HepG2 (cell line): ENCODE data around the gene MPI. TPM values are rescaled to one million over a fixed set of nuclear protein-coding genes. Genes with fewer than 3 reads are reported as not detected.
A peak's percentile ranks its signal among the peaks of the same experiment; 100 is the strongest.

ENCODE experiments used
- ATF7 ChIP-seq, 2 experiments: fragments of 450-650 bp in 1 of 2; sonication (generic) in 1 of 2; formaldehyde crosslinking in 1 of 2; IDR thresholded peaks; 2 replicates each; pipeline versions ENCODE4 v1.4.0 to v1.6.1; 2016 to 2020; ENCODE audit warnings: antibody characterized with exemption in 1 of 2, mild to moderate bottlenecking in 1 of 2, missing genetic modification reagents in 1 of 2
- FOXA1 ChIP-seq, 2 experiments: fragments of 450-650 bp in 1 of 2; sonication (generic) in 1 of 2; formaldehyde crosslinking in 1 of 2; IDR thresholded peaks; 2 replicates each; pipeline versions ENCODE4 v1.4.0 to v1.6.1; 2016 to 2020; ENCODE audit warnings: missing genetic modification reagents in 1 of 2
- HDAC1 ChIP-seq: sonication (generic); formaldehyde crosslinking; IDR thresholded peaks from 2 replicates; pipeline ENCODE4 v1.5.1; 2020; ENCODE audit warnings: mild to moderate bottlenecking, missing genetic modification reagents
- HMG20A ChIP-seq: IDR thresholded peaks from 2 replicates; pipeline ENCODE4 v1.6.1; 2016; ENCODE audit warnings: borderline replicate concordance
- HOXA5 ChIP-seq: sonication (generic); formaldehyde crosslinking; IDR thresholded peaks from 2 replicates; pipeline ENCODE4 v1.4.0; 2020; ENCODE audit warnings: missing genetic modification reagents
- NFYB ChIP-seq: sonication (generic); formaldehyde crosslinking; IDR thresholded peaks from 2 replicates; pipeline ENCODE4 v1.4.0; 2020; ENCODE audit warnings: missing genetic modification reagents
- RFX5 ChIP-seq: IDR thresholded peaks from 2 replicates; pipeline ENCODE4 v1.6.1; 2011; ENCODE audit warnings: low read depth, low read length, improper control_type of control experiment
- SNAI1 ChIP-seq: sonication (generic); formaldehyde crosslinking; IDR thresholded peaks from 2 replicates; pipeline ENCODE4 v1.5.0; 2020; ENCODE audit warnings: mild to moderate bottlenecking, missing genetic modification reagents, borderline replicate concordance
- SOX6 ChIP-seq, 2 experiments: fragments of 450-650 bp in 1 of 2; sonication (generic) in 1 of 2; formaldehyde crosslinking in 1 of 2; IDR thresholded peaks; 2 replicates each; pipeline versions ENCODE4 v1.4.0 to v1.6.1; 2017 to 2020; ENCODE audit warnings: antibody characterized with exemption in 1 of 2, mild to moderate bottlenecking in 1 of 2, missing genetic modification reagents in 1 of 2
- SSRP1 ChIP-seq: IDR thresholded peaks from 2 replicates; pipeline ENCODE4 v1.6.1; 2016; ENCODE audit warnings: control low read depth
- TMF1 ChIP-seq: sonication (generic); formaldehyde crosslinking; IDR thresholded peaks from 2 replicates; pipeline ENCODE4 v1.8.1; 2022; ENCODE audit warnings: low read depth, missing genetic modification reagents
- ZBTB21 ChIP-seq: sonication (generic); formaldehyde crosslinking; IDR thresholded peaks from 2 replicates; pipeline ENCODE4 v1.4.0; 2020; ENCODE audit warnings: missing genetic modification reagents
- ZNF121 ChIP-seq: sonication (generic); formaldehyde crosslinking; IDR thresholded peaks from 2 replicates; pipeline ENCODE4 v1.5.0; 2020; ENCODE audit warnings: mild to moderate bottlenecking, missing genetic modification reagents
- ZNF232 ChIP-seq: sonication (generic); formaldehyde crosslinking; IDR thresholded peaks from 2 replicates; pipeline ENCODE4 v1.4.0; 2020; ENCODE audit warnings: missing genetic modification reagents, borderline replicate concordance
- ZNF276 ChIP-seq: sonication (generic); formaldehyde crosslinking; IDR thresholded peaks from 2 replicates; pipeline ENCODE4 v1.4.0; 2020; ENCODE audit warnings: mild to moderate bottlenecking, low read depth, missing genetic modification reagents
- ZNF432 ChIP-seq: sonication (generic); formaldehyde crosslinking; IDR thresholded peaks from 2 replicates; pipeline ENCODE4 v1.5.0; 2020; ENCODE audit warnings: missing genetic modification reagents, mild to moderate bottlenecking, borderline replicate concordance
- ZNF576 ChIP-seq: sonication (generic); formaldehyde crosslinking; IDR thresholded peaks from 2 replicates; pipeline ENCODE4 v1.4.0; 2020; ENCODE audit warnings: mild to moderate bottlenecking, missing genetic modification reagents
- ZNF704 ChIP-seq: sonication (generic); formaldehyde crosslinking; IDR thresholded peaks from 2 replicates; pipeline ENCODE4 v1.8.1; 2023; ENCODE audit warnings: mild to moderate bottlenecking, inconsistent platforms, moderate library complexity, missing genetic modification reagents, borderline replicate concordance
- polyA plus RNA-seq, 8 experiments: library from polyadenylated mRNA; depleted of rRNA in 3 of 8; stranded (reverse) in 7 of 8; unstranded in 1 of 8; fragments of >200 nt; fragmentation: Illumina TruSeq in 4 of 8; extraction: Trizol in 4 of 8; gene quantifications; 2 replicates each; pipeline versions ENCODE4 v1.2.1 to v1.2.3, GENCODE V29; 2011 to 2016; ENCODE audit warnings: low read depth in 4 of 8, missing spikeins in 1 of 8, mixed read lengths in 1 of 8; ENCODE audit not compliant: insufficient read depth in 1 of 8
- total RNA-seq, 5 experiments: library from RNA; depleted of rRNA; stranded (reverse); fragments of >200 nt; fragmentation: Illumina TruSeq; extraction: Trizol; gene quantifications; 2 replicates each; pipeline ENCODE4 v1.2.3, GENCODE V29; 2016; ENCODE audit warnings: low read depth in 1 of 5
- TF ChIP-seq, protein P1 (sequence below): sonication (generic); formaldehyde crosslinking; IDR thresholded peaks from 2 replicates; pipeline ENCODE4 v1.5.1; 2020; ENCODE audit warnings: mild to moderate bottlenecking, missing genetic modification reagents, borderline replicate concordance

The MPI gene
- total and polyA plus RNA-seq, 2 of the 13 experiments (the other 11 are each of a cell fraction or from before 2014, with no cell fraction given), result 36.9 to 63.5 TPM

DNA sequence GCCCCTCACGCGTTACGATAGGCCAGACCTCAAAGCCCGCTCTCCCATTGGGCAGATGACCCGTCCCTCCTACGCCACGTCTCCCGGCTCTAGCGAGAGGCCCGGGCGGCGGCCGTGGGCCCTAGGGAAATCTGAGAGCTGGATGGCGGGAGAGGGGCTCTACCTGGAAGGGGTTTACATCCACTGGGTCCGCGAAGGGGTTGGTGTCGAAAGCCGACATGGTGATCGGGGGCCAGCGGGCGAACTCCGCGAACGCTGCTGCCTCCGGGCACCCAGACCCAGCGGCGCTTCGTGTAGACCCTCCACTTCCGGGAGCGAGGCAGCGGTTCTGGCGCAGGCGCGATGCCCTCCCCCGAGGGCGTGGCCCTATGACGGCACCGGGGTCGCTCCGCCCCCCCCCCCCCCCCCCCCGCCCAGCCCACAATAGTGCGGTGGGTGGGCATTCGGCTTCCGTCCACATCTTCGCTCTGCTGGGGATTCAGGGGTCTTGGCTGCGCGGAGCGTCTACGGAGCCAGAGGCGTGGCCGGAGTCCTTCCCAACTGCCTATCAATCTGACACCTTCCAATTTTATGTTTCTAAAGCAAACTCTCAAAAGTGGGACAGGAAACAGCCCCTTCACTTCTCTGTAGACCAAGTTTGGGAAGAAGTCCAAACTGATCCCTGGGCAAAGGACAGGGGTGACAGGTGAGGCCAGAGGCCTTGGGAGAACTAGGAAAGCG lies 16.6 kb upstream of the MPI start, which contains the start of gene SCAMP2 (continued):
- TF ChIP-seq ZNF232 (CRISPR knock-in tag), result no peak
- TF ChIP-seq HDAC1 (CRISPR knock-in tag), result peak; percentile 84; the same call in 1 of the 2 replicates
- TF ChIP-seq RFX5, result no peak
- TF ChIP-seq NFYB (CRISPR knock-in tag), result peak; percentile 90
- TF ChIP-seq HOXA5 (CRISPR knock-in tag), result no peak
- no peak for TF ChIP-seq ZBTB21 (CRISPR knock-in tag)
- no peak for TF ChIP-seq SOX6 (IDR thresholded peaks at IDR 0.05)
- peak; percentile 38; the same call in 1 of the 2 replicates for TF ChIP-seq SOX6 (CRISPR knock-in tag; IDR thresholded peaks at IDR 0.05)
- no peak for TF ChIP-seq ZNF704 (CRISPR knock-in tag)
- no peak for TF ChIP-seq ZNF276 (CRISPR knock-in tag)
- TF ChIP-seq SNAI1 (CRISPR knock-in tag), result no peak
- no peak for TF ChIP-seq TMF1 (CRISPR knock-in tag)
- no peak for TF ChIP-seq FOXA1 (IDR thresholded peaks at IDR 0.05)
- 0 out of 2 replicates have a peak, but pooled peaks have one; percentile 11 for TF ChIP-seq FOXA1 (CRISPR knock-in tag; IDR thresholded peaks at IDR 0.05)
- no peak for TF ChIP-seq ZNF121 (CRISPR knock-in tag)
- TF ChIP-seq, protein P1, sequence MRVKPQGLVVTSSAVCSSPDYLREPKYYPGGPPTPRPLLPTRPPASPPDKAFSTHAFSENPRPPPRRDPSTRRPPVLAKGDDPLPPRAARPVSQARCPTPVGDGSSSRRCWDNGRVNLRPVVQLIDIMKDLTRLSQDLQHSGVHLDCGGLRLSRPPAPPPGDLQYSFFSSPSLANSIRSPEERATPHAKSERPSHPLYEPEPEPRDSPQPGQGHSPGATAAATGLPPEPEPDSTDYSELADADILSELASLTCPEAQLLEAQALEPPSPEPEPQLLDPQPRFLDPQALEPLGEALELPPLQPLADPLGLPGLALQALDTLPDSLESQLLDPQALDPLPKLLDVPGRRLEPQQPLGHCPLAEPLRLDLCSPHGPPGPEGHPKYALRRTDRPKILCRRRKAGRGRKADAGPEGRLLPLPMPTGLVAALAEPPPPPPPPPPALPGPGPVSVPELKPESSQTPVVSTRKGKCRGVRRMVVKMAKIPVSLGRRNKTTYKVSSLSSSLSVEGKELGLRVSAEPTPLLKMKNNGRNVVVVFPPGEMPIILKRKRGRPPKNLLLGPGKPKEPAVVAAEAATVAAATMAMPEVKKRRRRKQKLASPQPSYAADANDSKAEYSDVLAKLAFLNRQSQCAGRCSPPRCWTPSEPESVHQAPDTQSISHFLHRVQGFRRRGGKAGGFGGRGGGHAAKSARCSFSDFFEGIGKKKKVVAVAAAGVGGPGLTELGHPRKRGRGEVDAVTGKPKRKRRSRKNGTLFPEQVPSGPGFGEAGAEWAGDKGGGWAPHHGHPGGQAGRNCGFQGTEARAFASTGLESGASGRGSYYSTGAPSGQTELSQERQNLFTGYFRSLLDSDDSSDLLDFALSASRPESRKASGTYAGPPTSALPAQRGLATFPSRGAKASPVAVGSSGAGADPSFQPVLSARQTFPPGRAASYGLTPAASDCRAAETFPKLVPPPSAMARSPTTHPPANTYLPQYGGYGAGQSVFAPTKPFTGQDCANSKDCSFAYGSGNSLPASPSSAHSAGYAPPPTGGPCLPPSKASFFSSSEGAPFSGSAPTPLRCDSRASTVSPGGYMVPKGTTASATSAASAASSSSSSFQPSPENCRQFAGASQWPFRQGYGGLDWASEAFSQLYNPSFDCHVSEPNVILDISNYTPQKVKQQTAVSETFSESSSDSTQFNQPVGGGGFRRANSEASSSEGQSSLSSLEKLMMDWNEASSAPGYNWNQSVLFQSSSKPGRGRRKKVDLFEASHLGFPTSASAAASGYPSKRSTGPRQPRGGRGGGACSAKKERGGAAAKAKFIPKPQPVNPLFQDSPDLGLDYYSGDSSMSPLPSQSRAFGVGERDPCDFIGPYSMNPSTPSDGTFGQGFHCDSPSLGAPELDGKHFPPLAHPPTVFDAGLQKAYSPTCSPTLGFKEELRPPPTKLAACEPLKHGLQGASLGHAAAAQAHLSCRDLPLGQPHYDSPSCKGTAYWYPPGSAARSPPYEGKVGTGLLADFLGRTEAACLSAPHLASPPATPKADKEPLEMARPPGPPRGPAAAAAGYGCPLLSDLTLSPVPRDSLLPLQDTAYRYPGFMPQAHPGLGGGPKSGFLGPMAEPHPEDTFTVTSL, result no peak
- TF ChIP-seq SSRP1 (CRISPR knock-in tag), result no peak
- no peak for TF ChIP-seq HMG20A (CRISPR knock-in tag)
- peak; percentile 78 for TF ChIP-seq ATF7 (IDR thresholded peaks at IDR 0.05)
- no peak for TF ChIP-seq ATF7 (CRISPR knock-in tag; IDR thresholded peaks at IDR 0.05)
- no peak for TF ChIP-seq ZNF432 (CRISPR knock-in tag)
- TF ChIP-seq ZNF576 (CRISPR knock-in tag), result no peak
